Measurements from ENCODE around the gene SRGAP3.

The SRGAP3 gene

GRCh38 chr3:8990266-8991215 is 258.9 kb downstream of the SRGAP3 start:
- no peak overlapping the region for H3K4me3 ChIP-seq (ENCODE audit: low read depth, low read length)
- no peak for DNase-seq (ENCODE audit: low read depth)
- TF ChIP-seq CTCF (IDR thresholded peaks at IDR 0.05; ENCODE audit: insufficient read depth, low read depth, low read length, missing control alignments), result no peak

GRCh38 chr3:8988791-8989558 is 260.5 kb downstream of the SRGAP3 start:
- no peak for TF ChIP-seq CTCF (IDR thresholded peaks at IDR 0.05; ENCODE audit: insufficient read depth, low read depth, low read length, missing control alignments)
- DNase-seq (ENCODE audit: low read depth), result no peak
- no peak overlapping the region for H3K4me3 ChIP-seq (ENCODE audit: low read depth, low read length)

GRCh38 chr3:8988384-8988655 is 261.1 kb downstream of the SRGAP3 start:
- DNase-seq (ENCODE audit: low read depth), result no peak
- H3K4me3 ChIP-seq (ENCODE audit: low read depth, low read length), result no peak overlapping the region
- no peak for TF ChIP-seq CTCF (IDR thresholded peaks at IDR 0.05; ENCODE audit: insufficient read depth, low read depth, low read length, missing control alignments)

GRCh38 chr3:8987645-8988383 is 261.6 kb downstream of the SRGAP3 start:
- TF ChIP-seq CTCF (IDR thresholded peaks at IDR 0.05; ENCODE audit: insufficient read depth, low read depth, low read length, missing control alignments), result peak; percentile 94
- H3K4me3 ChIP-seq (ENCODE audit: low read depth, low read length), result no peak overlapping the region
- DNase-seq (ENCODE audit: low read depth), result peak; percentile 72

GRCh38 chr3:8987226-8987625 is 262.2 kb downstream of the SRGAP3 start:
- no peak overlapping the region for H3K4me3 ChIP-seq (ENCODE audit: low read depth, low read length)
- no peak for DNase-seq (ENCODE audit: low read depth)
- no peak for TF ChIP-seq CTCF (IDR thresholded peaks at IDR 0.05; ENCODE audit: insufficient read depth, low read depth, low read length, missing control alignments)

GRCh38 chr3:8986741-8987140 is 262.7 kb downstream of the SRGAP3 start:
- no peak overlapping the region for H3K4me3 ChIP-seq (ENCODE audit: low read depth, low read length)
- no peak for TF ChIP-seq CTCF (IDR thresholded peaks at IDR 0.05; ENCODE audit: insufficient read depth, low read depth, low read length, missing control alignments)
- no peak for DNase-seq (ENCODE audit: low read depth)
